HG03442 (cell line): Measurements from ENCODE around the gene CROCC2.

Experiments
- ATAC-seq: cut with Tn5 transposase; IDR thresholded peaks from one replicate; pipeline ENCODE4 v1.9.1; 2021; ENCODE audit warnings: mild to moderate bottlenecking, moderate library complexity; ENCODE audit not compliant: unreplicated experiment

Gene CROCC2

DNA sequence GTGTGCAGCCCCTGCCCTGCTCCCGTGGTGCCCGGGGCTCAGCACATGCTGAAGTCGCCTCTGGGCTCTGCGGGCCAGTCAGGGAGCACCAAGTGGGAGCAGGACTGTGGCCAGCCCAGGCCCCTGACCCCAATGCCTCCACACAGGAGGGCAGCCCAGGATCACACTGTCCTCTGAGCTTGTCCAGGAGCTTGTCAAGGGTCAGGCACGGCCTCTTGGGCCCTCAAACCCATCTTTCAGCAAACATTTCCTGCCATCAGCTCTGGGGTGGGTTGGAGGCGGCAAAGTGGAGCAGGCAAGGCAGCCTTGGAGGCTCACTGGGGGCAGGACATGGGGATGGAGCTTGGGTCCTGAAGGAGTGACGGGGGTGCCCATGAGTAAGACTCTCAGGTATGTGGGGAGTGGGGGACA, 102.6 kb downstream of the CROCC2 start:
- no peak for ATAC-seq

DNA sequence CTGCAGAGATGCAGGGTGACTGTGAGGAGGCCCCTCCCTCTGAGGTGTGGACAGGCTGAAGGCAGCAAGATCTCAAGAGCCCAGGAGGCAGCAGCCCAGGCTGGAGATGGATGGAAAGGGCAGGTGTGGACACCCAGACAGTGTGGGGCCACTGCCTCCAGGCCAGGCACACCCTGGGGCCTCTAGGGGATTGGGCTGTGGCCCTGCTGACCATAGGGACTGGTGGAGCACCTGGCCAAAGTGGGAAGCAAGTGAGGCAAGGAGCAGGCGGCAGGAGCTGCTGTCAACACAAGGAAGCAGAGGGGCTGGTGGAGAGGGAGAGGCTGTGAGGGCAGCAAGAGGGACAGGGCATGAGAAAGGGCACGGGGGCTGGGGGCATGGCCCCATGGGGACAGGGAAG, 103.1 kb downstream of the CROCC2 start:
- ATAC-seq = no peak

DNA sequence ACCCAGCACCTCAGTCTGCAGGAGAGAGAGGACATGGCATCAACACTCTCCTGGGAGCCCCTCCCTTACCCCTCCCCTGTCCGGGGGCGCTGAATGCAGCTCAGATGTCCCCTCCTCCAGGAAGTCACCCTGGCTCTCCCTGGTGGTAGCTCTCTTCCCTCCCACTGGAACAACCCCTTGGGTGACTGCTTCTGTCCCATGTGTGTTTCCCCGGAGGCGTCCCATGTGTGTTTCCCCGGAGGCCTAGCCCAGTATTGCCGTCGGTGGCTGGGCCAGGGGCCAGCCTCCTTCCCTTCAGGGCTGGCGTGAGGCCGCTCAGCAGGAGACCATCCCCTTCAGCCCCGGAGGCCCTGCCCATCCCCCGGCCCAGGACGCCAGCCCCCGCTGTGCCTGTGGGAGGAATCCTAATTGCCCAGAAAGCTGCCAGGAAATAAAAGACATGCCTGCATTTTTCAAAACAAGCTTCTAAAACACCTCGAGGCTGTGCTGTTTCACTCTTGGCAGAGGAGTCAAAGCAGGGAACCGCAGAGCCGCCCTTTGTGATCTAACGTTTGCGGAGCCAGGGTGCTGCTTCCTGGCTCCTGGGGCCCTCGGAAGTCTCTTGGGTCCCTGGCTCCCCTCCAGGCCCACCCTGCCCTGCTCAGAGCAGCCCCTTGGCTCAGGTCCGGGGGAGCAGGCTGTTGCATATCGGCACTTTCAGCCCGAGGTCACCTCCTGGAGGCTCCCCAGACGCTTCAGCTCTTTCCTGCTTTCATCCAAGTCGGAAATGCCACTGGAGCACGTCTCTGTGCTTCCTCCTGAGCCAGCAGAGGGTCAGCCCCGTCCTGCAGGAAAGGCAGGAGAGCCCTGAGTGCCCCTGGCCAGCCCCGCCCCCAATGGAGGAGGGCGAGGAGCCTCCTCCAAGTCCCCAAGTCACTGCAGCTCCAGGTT, 103.7 kb downstream of the CROCC2 start:
- ATAC-seq = no peak

DNA sequence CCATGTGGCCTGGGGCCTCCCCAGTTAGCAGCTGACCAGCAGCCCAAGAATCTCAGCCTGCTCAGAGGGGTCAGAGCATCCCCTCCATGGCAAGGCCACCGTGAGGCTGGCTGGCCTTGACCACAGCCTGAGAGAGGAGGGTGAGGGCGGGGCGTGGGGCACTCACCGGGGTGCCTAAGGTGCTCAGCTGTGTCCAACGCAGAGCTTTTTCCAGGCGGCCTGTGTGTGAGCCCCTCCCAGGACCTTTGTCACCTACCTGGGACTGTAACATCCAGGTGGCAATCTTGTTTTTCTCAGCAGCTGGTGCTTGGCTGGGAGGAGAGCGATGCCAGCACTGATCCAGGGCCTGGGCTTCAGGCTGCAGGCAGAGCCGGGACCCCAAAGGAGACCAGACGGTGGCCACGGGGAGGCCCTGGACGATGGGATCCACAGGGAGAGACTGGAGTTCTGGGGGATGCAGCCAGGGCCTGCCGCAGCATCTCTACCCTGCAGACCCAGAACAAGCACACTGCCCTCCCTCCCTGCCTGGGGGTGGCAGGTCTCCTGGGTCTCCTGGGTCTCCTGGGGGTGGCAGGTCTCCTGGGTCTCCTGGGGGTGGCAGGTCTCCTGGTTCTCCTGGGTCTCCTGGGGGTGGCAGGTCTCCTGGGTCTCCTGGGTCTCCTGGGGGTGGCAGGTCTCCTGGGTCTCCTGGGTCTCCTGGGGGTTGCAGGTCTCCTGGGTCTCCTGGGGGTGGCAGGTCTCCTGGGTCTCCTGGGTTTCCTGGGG, 104.6 kb downstream of the CROCC2 start:
- ATAC-seq = no peak

DNA sequence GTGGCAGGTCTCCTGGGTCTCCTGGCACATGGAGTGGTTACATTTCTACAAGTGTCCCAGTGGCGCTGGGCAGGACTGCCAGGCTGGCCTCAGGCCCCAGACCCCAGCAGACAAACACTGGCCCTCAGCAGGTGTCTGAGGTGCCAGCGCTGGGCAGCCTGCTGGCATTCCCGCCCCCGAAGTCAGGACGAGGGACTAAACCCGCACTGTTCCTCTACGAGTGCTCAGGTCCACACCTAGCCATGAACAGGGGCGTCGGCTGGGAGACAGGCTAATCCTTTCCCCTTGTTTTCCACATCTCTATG, 105.1 kb downstream of the CROCC2 start:
- no peak for ATAC-seq

DNA sequence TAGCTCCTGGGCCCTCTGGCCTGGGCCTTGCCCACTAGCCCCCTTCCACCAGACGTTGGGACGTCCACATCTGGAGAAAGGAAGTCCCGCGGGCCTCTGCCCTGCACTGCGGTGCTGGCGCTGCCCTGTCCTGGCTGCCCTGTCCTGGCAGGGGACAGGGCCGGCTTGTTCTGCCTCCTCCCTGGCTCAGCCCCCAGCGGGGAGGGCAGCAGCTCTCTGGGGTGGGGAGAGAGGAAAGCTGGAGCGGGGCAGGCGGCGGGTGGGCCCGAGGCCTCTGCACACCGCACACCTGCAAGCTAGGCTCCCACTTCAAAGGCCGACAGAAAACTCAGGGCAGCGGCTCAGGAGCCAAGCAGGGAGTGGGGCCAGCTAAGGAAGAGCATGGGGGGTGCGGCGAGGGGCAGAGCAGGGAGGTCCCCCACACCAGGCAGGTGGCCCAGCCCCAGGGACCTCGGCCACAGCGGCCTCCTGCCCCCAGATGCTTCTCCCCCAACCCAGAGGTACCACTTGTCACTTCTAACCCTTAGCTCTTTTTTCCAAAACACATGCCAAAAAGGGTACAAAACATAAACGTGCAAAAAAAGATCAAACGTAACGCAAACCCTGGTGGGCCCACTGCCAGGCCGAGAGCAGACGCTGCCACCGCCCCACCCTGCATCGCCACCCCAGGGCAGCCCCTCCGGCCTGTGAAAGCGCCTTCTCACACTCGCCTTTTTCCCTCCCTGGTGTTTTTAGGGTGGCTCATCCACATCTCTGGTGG, 105.8 kb downstream of the CROCC2 start:
- ATAC-seq = no peak

DNA sequence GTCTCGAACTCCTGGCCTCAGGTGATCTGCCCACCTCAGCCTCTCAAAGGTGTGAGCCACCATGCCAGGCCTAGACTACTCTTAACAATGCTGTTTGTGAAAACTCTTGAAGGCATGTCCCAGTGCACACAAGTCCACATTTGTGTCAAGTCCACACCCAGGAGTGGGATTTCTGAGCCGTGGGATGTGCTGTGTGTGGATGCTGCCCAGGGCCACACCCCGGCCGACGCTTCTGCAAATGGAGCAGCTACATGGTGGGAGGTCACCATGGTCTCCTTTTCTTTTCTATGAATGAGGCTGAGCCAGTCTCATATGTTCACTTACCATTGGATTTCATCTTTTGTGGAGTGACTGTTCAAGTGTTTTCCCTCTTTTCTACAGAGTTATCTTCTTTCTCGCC, 108.1 kb downstream of the CROCC2 start:
- no peak for ATAC-seq

DNA sequence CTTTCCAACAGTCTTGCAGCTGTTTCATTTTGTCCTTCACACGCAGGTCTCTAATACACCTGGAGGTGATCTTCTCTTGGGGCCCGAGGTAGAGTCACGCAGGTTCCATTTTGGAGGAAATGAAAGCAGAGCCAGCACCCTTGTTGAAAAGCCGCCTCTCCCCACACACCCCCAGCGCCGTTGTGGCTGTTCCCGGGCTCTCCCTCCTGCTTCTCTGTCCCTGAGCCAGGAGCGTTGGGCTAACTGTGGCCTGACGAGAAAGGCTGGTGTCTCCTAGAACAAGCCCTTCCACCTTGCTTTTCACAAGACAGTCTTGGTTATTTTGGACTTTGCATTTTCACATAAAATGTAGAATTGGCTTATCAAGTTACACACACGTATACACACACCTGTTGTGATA, 108.6 kb downstream of the CROCC2 start:
- no peak for ATAC-seq

DNA sequence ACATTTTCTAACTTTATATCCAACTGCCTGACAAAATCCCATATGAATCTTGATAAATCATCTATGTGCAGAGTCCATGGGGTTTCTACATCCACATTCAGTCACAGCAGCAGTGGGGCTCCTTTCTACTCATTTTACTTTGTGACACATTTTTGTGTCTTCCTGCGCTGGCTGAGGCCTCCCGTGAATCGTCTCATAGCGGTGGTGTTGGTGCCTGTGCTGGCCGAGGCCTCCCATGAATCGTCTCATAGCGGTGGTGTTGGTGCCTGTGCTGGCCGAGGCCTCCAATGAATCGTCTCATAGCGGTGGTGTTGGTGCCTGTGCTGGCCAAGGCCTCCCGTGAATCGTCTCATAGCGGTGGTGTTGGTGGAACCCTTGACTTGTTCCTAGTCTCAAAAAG, 109.3 kb downstream of the CROCC2 start:
- no peak for ATAC-seq

DNA sequence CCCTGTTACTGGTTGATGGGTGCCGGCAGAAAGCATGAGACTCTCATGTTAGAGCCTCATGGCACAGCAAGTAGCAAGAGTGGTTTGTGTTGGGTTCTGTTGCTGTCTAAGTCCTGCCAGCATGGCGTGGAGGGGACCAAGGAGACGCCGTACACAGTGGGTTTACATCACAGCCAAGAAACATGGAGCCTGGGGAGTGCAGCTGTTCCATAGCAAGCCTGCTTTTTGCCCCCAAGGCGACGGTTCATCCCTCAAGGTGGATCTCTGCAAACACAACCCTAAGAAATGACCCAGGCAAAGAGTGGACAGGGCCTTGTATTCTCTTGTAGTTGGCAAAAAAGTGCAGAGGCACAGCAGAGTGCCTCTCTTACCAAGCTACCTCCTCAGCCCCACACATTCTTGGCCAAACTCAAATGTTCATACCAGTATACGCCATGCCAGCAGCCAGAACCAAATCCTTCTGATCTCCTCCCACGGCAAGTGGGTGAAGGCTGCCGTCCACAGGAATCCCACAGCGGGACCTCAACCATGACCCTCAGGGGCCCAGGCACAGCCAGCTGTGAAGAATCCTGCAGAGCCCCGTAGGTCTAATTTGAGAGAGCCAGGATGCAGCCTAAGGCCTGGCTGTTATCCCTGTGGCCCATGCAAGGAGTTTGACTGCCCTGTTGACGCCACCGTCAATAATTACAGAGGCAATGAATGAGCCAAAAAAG, 111.2 kb downstream of the CROCC2 start:
- ATAC-seq = no peak

DNA sequence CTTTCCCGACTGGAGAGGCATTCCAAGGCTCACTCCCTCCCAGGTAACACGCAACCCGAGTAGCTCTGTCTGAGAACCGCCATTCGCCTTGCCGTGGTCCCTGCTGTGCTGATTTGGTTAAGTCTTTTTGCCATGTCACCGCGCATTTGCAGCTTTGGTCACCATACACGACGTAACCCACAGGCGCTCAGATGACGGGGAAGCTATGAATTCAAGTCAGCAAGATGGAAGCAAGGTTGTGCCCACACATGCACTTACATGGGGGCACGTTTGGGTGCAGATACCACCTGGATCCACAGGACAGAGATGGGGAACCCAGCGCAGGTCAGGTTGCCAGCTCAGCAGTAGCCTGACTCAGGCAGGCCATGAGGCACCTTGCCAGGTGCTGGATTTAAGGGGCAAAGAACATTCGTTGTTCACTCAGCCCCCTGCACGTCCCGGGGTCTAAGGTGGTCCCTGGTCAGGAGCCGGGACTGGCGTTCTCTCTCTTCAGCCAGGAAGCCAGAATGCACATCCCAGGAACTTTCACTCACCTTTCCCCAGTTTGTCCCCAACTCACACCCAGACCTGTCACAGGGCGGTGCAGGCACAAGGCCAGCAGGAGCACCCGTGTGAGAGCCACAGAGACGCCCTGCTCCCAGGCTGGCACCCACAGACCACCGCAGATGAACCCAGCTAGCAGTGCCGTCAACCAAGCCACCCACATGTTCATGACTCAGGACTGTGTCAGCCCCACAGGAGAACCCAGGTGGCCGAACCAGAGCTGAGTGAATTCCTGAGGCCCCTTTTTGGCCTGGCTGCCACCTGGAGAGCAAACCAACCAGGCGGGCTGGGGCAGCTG, 112.1 kb downstream of the CROCC2 start:
- ATAC-seq = no peak

DNA sequence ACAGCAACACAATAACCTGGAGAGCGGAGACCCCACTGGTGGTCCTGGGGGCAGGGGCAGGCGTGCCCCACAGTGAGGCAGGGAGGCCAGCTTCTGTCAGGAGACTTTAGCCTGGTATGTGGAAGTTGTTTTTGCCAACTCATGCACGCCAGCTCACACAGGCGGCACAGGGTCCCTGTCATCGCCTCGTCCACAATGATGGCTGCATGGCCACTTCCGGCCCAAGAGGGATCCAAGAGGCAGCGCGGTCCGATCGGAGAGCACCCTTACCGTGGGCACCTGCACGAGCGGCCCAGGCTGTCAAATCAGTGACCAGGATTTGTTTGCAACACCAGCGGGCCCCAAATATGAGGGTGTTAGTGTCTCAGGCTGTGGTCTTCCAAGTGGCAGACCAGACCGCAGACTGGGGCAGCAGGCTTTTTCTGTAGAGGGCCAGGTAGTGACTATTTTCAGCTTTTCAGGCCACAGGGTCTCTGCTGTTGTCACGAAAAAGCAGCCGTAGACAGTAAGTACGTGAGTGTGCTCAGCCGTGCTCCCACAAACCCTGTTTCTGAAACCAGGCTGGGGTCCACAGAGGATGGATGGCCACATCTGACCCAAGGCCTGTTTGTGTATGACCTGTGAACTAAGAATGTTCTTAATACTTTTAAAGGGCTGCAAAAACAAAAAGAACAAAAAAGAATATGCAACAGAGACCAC, 113.5 kb downstream of the CROCC2 start:
- ATAC-seq = no peak

DNA sequence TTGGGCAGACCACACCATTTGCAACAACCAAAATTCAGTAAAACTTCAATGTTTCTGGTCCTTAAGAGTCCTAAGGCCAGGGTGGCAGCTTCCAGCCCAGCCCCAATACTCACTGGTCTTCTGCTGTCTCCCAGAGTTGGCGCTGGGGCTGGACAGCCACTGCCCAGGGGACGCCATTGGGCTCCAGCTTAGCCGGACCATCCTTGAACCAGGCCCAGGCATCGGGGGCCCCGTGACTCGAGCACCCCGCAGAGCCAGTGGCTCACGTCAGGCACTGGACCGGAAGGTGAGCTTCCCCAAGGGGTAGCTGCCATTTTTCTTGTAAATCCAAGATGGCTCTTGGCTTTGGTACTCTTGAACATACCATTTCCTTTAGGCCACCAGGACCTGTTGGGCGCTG, 114.1 kb downstream of the CROCC2 start:
- ATAC-seq = no peak

DNA sequence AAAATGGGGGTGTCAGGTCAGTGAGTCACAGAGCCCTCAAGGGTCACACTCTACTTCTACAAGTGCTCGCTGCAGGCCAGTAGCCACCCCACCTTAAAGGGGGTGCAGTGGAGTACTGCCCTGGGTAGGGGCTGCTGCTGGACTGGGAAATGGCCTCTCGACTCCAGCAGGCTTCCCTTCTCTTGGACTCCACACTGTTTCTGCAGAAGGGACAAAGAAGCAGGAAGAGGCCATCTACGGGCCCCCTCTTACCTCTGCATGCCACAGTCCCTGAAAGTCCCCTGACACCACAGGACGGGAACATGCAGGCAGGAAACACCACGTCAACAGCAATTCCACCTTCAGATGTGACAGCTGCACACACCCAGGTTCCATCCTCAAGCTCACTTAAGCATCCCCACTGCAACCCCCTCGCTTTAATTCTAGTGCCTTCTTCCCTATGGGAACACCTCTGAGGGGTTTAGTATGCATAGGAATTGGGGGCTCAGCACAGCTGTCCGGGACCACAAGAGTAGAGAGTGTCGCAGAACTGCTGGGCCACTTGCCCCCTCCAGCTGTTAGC, 114.6 kb downstream of the CROCC2 start:
- ATAC-seq = no peak

DNA sequence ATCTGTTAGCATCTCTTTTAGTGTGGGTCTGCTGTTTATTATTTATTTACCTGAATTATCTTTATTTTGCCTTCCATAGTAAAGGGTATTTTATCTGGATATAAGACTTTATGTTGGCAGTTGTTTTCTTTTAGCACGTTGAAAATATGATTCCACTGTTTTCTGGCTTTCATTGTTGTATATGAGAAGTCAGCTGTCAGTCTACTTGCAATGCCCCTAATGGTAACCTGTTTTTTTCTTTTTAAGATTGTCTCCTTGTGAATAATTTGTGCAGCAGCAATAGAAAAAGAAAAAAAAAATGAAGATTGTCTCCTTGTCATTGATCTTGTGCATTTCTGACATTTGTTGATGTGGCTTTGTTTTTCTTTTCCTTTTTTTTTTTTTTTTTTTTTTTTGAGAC, 119.5 kb downstream of the CROCC2 start:
- ATAC-seq = no peak

DNA sequence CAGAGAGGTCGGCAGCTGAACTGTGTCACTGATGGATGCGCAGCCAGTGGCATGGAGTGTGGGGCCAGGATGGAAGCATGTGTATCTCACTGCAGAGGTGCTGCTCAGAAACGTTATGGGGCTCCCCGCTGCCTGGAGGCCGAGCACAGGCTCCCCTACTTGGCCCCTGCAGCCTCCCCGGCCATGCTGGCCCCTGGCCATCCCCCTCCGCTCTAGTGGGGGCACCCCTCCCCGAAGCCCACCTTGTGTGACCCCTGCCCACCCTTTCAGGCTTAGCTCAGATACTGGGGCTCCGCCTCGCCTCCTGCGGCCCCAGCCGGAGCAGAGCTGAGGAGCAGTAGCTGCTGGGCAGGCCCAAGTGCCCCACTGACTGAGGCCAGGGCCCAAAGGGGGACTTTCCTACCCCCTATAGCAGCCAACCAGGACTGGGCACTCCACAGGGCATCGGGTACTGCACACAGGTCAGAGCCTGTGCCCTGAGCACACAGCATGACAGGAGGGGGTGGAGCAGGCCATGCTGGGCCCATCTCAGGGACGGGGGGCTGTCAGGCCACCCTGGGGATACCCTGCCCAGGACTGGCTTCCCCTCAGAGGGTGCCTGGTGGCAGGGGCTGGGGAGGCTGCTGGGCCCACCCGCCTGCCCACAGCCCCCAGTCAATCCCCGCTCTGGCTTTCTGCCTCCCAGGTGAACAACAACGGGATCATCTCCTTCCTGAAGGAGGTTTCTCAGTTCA, 123.6 kb downstream of the CROCC2 start:
- ATAC-seq = no peak

DNA sequence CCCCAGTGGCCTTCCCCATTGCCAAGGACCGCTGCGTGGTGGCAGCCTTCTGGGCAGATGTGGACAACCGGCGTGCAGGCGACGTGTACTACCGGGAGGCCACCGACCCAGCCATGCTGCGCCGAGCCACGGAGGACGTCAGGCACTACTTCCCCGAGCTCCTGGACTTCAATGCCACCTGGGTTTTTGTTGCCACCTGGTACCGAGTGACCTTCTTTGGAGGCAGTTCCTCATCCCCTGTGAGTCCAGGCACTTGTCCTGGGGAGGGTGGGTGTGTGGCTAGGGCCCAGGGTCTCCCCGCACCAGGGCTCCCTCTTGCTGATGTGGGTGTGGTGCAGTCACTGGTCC, 124.2 kb downstream of the CROCC2 start:
- no peak for ATAC-seq

DNA sequence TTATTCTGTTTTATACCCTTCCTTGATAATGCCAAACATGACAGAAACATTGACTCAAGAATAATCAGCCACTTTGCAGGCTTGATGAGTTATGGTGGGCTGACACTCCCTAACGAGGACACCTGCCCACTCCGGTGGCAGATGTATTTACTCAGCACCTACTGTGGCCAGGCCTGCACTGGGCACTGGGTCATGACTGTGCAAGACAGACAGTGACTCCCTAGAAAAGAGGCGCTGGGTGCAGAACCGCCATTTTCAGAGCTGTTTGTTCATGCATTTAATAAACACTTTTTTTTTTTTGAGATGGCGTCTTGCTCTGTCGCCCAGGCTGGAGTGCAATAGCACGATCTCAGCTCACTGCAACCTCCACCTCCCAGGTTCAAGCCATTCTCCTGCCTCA, 124.7 kb downstream of the CROCC2 start:
- ATAC-seq = no peak
